Epithelial cell of proximal tubule (primary cell): ENCODE measurements around the gene DLG5. TPM values are rescaled to one million over a fixed set of nuclear protein-coding genes. Genes with fewer than 3 reads are reported as not detected.

ENCODE experiments used
- DNase-seq: peaks from one replicate; pipeline ENCODE4 v3.0.0-alpha.2; 2011; ENCODE audit warnings: low read depth
- H3K4me3 ChIP-seq: 2 replicates; pipeline ENCODE4 v1.5.1; 2011; ENCODE audit warnings: low read depth, mild to moderate bottlenecking, low read length
- CTCF ChIP-seq: conservative IDR thresholded peaks from 2 replicates; pipeline ENCODE4 v1.5.1; 2012; ENCODE audit warnings: low read depth, mild to moderate bottlenecking, low read length
- total RNA-seq: library from RNA; depleted of rRNA; stranded (reverse); fragments of >200 nt; gene quantifications from 2 replicates; pipeline ENCODE4 v1.2.3, GENCODE V29; 2015

Gene DLG5
- total RNA-seq, 1 donor from 2014 or later: 23.4 TPM

- H3K4me3 ChIP-seq: no peak overlapping the region
- DNase-seq: no peak
- no peak for TF ChIP-seq CTCF
These were observed 10.4 kb upstream of the DLG5 start for GRCh38 chr10:77936697-77937567.

DNA sequence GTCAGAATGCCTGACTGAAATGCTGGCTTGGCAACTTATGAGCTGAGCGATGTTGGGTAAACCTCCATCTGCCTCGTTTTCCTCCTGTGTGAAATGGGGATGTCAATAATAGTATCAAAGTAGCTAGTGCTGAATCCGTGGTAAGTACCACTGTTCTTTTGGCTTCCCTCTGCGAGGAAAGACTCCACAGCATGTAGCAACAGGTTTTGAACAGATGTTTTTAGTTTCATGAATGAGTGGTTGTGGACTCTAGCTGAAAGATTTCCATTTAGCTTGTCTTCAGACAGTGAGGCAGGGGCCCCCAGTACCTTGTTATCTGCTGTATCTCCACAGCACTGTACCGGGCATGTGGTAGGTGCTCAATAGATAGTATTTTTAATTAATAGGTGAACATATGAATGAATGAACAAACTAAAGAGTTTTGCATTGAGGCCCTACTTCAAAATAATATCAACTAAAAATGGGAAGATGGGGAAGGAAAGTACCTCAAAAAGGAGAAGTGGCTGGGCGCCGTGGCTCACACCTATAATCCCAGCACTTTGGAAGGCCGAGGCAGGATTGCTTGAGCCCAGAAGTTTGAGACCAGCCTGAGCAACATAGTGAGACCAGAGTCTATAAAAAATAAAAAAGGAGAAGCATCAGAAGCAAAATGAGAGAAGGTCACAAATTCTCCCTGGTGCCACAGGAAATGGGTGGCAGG, 5.6 kb upstream of the DLG5 start:
- no peak for DNase-seq
- TF ChIP-seq CTCF: no peak

GRCh38 chr10:77927402-77928246, 1.1 kb upstream of the DLG5 start:
- peak overlapping the region; percentile 80 for H3K4me3 ChIP-seq
- TF ChIP-seq CTCF: no peak
- no peak for DNase-seq

More for the DNA sequence above, 5.6 kb upstream of the DLG5 start:
- no peak overlapping the region for H3K4me3 ChIP-seq

GRCh38 chr10:77925795-77926565, 575 bp downstream of the DLG5 start:
- H3K4me3 ChIP-seq: peak overlapping the region; percentile 80
- DNase-seq: no peak
- peak; percentile 16 for TF ChIP-seq CTCF

DNA sequence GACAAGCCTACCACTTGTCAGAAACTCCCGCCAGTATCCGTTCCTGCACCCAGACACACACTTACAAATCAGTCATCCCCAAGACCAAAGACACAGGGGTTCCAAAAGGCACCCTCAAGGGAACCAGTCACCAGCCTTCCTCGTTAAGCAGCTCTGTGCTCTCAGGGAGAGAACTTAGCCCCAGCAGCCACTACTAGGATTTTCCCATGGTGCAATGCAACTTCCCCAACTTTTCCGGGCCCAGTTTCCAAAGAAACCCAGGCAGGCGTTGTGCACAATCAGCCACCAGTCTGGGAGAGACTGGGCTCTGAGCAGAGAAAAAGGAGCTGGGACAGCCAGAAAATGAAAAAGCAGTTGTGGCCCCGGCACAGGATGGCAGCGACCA, 1.2 kb downstream of the DLG5 start:
- DNase-seq: no peak
- no peak for TF ChIP-seq CTCF
- H3K4me3 ChIP-seq: peak overlapping the region; percentile 80

DNA sequence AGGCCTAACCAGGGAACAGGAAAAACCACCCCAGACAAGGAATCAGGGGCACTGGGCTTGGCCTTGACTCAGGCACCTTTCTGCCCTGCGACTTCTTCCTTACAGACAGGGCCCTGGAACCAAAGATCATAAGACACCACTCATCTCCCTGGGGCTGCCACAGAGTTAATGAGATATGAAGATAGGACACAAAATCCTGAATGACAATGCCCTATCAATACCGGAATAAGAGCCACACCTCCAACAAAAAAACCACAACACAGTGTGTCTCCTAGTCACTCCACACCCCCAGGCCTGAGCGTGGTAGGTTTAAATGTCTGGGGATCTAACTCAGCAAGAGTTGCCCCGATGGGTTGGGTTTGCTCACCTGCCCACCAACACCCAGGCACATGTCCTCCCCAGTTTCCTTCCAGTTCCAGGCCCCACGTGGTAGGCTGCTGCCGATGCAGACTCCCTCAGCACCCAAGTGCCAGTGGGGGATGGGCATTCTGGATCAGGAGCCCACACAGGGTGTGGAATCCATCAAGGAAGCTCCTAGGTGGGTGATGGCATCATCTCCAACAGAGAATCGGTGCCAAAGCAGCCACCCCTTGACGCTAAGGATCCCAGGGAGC, 3.9 kb downstream of the DLG5 start:
- no peak overlapping the region for H3K4me3 ChIP-seq
- no peak for DNase-seq
- no peak for TF ChIP-seq CTCF
